Activated CD8-positive, alpha-beta memory T cell treated with anti-CD3 and anti-CD28 coated beads for 4 hours (primary cell): ENCODE measurements around the gene SAE1.
"Not testable (repeated sequence)": the region's sequence is repeated elsewhere in the genome, so short reads cannot be mapped to it uniquely, and the experiment has no call there.

Experiments used
- DNase-seq, 2 donors: peaks; one replicate each; pipeline ENCODE4 v3.0.0-alpha.2; 2020; ENCODE audit warnings: low read depth in 2 of 2

SAE1 gene

DNA sequence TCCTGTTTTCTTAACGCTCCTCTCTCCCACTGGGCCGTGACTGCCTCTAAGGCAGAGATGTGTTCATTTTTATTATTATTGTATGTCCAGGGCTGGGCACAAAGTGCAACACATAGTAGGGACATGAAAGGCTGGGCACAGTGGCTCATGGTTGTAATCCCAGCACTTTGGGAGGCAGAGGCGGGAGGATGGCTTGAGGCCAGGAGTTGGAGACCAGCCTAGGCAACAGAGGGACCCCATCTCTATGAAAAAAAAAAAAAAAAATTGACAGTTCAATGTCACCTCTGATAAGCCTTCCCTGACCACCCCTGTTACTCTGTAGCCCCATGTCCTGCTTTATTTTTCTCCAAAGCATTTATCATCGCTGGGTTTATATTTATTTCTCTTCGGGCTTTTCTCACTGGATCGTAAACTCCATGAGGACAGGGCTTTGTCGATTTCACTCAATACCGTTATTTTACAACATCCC lies 481 bp upstream of the SAE1 start:
- no peak for DNase-seq

DNA sequence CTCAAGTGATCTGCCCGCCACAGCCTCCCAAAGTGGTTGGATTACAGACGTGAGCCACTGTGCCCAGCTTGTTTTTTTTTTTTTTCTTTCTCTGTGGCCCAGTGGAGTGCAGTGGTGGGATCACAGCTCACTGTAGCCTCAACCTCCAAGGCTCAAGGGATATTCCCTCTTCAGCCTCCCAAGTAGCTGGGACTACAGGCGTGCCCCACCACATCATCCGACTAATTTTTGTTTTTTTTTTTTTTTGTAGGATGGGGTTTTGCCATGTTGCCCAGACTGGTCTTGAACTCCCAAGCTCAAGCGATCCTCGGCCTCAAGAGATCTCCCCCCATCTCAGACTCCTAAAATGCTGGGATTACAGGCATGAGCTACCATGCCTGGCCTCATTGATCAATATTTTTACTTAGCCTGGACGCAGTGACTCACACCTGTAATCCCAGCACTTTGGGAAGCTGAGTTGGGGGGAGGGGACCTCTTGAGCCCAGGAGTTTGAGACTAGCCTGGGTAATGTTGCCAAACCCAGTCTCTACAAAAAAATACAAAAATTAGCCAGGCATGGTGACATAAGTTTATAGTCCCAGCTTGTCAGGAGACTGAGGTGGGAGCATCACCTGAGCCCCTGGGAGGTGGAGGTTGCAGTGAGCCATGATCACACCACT lies 1.7 kb downstream of the SAE1 start:
- DNase-seq, result no peak

DNA sequence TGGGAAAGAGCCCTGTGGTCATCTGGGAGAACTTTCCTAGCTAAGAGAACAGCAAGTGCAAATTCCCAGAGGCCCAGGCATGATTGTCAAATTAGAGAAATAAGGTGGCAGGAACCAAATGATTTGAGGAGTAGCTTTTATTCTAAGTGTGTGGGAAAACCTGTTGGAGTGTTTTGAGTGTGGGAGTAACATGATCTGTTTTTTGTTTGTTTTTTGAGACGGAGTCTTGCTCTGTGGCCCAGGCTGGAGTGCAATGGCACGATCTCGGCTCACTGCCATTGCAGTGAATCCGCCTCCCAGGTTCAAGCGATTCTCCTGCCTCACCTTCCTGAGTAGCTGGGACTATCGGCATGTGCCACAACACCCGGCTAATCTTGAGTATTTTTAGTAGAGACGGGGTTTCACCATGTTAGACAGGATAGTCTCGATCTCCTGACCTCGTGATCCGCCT lies 2.4 kb downstream of the SAE1 start:
- DNase-seq, result no peak

DNA sequence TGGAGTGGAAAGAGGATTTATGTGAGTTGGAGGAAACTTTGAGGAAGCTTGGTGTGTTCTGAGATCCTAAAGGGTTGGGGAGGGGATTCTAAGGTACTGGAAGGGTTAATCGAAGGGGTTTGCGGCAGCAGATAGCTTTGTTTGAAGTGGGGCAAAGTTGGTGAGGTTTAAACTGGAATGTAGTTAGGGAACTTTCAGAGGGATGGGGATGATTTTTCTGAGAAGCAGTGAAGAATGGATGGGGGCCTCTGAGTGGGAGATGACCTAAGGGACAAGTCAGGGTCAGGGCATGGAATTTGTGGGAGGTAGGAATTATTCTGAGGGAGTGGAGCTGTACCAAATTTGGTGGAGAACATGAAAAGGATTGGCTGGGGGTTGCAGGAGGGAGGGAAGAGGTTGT lies 3.9 kb downstream of the SAE1 start:
- DNase-seq, result no peak

DNA sequence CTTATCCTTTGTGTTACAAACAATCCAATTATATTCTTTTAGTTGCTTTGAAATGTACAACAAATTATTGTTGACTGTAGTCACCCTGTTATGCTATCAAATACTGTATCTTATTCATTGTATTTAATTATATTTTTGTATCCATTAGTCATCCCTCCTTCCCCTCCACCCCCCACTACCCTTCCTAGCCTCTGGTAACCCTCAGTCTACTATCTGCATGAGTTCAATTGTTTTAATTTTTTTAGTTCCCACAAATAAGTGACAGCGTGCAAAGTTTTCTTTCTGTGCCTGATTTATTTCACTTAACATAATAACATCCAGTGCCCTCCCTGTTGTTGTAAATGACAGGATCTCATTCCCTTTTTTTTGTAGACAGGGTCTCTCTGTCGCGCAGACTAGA lies 4.5 kb downstream of the SAE1 start:
- DNase-seq, result no peak

DNA sequence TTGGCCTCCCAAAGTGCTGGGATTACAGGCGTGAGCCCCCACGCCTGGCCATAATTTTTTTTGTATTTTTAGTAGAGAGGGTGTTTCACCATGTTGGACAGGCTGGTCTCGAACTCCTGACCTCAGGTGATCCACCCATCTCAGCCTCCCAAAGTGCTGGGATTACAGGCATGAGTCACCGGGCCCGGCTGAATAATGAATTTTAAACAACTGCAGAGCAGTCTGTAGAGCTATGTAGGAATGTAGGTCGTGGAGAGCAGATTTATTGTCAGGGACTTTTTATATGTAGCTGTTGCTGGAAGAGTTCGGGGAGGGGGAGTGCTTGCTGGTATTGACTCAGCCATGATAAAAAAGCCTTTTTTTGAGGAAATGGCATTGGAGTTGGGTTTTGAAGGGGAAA lies 10.6 kb downstream of the SAE1 start:
- not testable (repeated sequence) for DNase-seq

DNA sequence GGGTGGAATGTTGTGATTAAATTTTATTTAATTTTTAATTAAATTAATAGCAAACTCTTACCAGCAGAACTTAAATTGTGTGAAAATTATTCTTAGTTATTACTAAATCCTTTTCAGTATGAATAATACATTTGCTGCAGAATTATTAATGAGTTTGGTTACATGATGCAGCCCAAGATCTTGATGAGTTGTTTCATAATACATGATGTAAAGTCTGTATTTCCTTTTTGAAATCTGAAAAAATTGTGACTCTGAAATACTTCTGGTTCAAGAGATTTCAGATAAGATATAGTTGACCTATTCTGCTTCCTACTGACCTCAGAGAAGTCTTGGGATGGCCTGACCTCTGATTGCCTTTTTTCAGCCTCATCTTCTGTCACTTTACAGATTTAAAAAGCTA lies 11.1 kb downstream of the SAE1 start:
- DNase-seq, result no peak

DNA sequence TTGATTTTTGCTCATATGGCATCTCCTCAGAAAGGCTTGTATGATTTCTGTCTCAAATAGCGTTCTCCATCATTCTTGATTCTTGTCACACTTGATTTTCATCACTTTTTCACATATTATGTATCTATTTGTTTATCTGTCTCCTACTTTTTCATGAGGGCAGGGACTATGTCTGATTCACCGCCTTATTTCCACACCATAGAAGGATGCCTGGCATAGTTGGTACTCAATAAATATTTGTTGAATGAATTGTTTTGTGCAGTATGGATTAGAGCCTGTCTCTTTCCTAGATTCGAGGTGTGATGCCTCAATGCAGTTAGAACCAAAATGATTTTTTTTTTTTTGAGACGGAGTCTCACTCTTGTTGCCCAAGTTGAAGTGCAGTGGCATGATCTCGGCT lies 12.1 kb downstream of the SAE1 start:
- DNase-seq, result no peak

DNA sequence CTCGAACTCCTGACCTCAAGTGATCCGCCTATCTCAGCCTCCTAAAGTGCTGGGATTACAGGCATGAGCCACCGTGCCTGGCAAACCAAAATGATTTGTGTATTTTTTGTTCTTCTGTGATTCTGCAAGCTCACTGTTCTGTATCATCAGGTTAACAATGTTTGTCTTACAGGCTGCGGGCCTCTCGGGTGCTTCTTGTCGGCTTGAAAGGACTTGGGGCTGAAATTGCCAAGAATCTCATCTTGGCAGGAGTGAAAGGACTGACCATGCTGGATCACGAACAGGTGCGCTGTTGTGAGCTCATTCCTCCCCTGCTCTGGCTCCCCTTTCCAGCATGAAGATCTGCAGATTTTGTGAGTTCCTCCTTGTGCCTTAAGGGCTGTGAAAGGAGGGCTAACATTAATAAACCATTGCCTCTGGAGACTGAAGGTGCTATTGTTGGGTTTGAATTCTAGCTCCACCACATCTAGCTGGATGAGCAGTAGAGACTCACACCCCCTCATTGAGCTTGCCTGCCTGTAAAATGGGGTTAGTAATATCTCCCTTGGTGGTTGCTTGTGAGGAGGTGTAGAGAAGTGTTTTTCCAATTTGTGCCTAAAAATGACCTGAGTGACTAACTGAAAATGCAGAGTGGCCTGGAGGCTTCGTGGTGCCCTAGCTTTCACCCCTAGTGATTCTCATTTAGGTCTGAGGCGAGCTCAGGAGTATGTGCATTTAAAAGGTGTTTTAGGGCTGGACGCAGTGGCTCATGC lies 12.9 kb downstream of the SAE1 start:
- DNase-seq, result no peak

DNA sequence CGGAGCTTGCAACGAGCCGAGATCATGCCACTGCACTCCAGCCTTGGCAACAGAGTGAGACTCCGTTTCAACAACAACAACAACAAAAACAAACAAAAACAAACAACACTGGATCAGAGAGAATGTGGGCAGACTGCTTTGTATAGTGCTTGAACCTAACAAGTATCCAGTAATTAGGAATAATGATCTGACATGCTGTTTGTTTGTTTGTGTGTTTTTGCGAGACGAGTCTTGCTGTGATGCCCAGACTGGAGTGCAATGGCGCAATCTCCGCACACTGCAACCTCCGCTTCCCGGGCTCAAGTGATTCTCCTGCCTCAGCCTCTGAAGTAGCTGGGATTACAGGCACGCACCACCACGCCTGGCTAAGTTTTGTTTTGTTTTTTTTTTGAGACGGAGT lies 14.0 kb downstream of the SAE1 start:
- DNase-seq, result no peak

DNA sequence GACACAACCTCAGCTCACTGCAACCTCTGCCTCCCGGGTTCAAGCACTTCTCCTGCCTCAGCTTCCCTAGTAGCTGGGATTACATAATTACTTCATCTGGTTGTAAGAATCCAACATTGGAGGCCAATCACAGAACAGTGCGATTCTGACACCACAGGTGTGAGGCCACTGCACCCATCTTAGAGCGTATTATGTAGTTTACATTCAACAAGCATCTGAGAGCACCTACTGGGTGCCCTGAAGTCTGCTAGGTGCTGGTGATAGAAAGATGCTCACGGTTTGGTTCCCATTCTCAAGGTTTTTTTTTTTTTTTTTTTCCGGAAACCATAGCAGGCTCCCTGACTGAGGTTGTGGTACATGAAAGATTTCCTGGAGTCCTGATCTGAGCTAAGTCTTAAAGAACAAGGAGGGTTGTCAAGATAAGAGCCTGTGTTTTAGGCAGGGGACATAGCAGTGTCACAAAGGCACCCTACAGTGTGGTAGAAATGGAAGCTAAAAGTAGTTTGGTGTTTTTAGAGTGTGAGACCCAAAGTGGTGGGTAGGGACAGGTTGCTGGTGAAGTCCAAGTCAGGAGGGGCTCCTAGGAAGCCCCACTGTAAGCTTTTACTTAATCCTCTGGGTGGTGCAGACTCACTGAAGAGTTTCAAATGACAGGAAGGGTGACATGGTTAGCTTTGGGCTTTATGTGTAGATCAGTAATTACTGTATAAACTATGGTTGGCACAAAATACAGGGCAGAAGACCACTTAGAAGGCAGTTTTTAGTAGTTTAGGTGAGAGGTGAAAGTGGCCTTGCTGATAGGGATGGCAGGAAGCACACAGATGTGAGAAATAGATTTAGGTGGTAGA lies 15.2 kb downstream of the SAE1 start:
- DNase-seq, result no peak

DNA sequence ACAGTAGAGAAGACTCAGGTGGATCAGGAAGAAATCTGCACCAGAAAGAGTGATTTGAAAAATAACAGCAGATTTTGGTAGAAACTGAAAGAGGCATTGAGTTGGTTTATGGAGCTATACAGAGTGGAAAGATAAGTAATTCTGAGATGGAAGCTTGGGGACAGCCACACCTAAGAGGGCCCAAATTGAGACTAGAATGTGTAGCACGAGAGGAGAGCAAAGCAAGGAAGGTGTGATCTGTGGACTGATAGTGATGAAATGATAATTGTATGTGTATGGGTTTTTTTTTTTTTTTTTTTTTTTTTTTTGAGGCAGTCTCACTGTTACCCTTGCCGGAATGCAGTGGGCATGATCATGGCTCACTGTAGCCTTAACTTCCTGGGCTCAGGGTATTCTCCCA lies 16.3 kb downstream of the SAE1 start:
- DNase-seq, result no peak

DNA sequence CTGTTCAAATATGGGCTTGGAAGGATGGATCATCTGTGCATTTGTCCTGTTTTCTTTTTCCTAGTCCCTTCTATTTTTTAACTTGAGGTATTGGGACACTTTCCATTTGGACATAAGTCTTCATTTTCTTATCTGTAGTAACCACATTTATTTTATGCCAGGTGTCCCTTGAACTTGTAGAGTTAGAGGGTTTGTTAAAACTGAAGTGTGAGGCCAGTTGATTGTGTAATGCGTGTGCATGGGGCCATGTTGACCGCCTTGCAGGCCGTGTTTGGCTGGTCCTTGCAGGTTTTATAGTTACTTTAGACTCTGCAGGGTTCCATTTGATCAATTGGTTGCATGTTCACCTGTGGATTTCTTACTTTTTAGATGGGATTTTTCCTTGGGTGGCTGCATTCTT lies 21.0 kb downstream of the SAE1 start:
- DNase-seq, result no peak

DNA sequence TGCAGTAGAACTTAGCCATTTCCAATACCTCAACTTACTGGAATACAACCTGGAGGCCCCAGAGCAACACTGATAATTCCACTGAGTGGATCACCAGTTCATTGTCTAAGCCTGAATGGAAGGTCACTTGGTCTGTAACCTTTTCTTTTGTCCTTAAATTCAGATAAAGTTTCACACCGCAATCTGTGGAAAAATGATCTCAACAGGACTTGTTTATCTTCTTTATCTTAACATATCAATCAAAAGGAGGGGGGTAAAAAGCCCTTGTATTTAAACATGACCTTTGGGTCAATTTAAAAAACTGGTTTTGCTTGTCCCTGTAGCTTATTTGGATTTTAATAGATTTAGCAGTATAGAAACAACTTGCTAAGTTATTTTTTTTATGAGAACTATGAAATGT lies 21.6 kb downstream of the SAE1 start:
- DNase-seq, result no peak

DNA sequence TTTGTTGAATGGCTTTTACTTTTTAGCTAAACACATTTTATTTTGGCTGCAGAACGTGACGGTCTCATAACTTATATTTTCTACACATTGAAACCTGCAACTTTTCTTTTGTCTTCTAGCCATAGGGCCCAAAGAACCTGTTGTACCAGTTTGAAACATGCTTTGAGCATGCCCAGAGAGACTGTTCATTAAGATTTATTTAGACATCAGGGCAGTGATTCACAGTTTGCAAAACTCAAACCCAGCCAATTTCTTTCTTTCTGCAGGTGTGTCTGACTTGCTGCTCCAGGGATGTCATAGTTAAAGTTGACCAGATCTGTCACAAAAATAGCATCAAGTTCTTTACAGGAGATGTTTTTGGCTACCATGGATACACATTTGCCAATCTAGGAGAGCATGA lies 22.0 kb downstream of the SAE1 start:
- no peak for DNase-seq

DNA sequence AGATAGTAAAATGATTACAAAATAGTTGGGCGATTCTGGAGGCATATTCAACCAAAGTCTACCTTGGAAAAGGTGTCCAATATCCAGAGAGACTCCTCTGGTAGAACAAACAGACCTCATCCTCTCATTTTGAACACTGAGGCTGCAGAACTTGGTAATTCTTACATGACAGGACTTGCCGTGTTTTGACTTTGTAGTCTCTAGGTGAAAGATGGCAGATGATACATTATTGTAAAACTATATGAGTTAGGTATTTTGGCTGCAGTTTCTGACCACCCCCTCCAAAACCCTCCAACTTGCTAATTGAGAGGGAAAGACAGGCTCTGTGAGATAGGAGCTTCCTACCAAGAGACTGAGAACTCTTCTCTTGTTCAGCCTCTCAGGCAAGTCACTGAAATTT lies 22.6 kb downstream of the SAE1 start:
- DNase-seq, result no peak

DNA sequence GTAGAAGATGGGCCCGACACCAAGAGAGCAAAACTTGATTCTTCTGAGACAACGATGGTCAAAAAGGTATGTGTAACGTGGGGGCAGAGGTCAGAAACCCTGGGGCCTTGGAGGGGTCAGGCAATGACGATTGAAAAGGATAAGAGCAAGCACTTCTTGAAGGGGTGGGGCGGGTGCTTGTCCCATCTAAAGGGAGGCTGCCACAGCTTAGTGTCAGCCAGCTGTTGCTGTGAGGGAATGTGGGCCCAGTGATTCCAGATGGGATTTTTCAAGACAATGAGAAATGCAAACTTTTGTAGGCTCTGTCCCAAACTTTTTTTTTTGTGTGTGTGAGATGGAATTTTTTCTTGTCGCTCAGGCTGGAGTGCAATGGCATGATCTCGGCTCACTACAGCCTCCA lies 24.5 kb downstream of the SAE1 start:
- DNase-seq, result no peak

DNA sequence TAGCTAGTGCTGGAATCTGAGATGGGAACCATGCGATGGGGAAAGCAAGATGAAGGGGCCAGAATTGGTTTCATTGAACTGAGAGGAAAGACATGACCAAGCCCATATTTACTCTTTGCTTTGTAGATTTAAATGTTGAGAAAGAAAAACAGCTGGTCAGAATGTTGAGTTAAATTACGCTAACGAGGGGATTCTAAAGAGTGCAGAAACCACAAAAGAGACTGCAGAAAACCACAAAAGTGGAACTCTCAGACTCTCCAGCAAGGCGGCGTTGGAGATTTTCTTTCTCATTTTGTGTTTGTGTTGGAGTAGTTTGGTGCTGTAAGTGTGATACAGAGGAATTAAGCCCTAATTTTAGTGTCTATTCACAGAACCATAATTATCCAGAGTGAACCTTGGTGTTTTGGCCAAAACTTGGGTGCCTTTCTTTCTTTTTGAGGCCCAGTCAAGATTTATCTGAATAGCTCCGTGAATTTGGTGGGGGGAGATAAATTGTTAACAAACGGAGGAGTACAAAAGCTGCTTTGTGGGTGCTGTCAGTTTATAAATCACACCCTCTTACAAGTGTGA lies 26.3 kb downstream of the SAE1 start:
- DNase-seq, result no peak

DNA sequence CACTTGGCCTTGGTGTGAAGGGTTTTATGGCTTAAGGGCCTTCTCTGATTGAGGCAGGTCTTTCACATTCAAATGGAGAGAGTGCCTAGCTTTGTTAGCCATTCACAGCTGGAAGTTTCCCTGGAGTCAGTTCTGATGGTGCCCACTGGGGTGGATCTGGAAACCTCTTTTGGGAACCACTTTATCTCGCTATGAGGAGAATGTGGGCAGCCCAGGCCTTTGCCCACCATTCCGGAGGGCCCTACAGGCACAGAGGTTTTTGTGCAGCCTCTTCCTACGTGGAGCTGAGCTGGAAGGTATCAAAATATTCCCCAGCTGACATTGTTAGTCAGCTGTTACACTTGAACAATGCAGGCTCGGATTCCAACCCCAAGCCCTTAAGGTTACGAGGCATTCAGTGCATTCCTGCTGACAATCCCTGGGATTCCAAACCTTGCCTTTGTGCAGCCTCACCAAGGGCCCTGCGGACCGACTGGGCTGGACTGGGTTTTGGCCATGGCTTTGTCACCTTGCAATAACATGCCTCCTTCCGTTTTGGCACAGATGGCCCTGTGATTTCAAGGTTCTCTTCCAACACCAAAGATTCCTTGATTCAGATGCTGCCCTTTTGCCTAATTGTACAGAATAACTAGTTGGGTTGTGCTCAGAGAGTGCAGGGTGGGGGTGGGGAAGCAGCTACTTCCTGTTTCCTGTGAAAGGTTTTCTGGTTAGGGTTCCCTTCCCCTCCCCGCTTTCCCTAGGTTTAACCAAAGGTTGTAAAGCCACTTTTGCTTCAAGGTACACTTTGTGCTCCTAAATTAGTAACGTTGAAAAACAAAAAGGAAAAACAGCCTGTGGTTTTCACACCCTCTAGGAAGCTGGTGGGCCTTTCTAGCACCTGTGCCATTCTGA lies 27.0 kb downstream of the SAE1 start:
- DNase-seq, result no peak

DNA sequence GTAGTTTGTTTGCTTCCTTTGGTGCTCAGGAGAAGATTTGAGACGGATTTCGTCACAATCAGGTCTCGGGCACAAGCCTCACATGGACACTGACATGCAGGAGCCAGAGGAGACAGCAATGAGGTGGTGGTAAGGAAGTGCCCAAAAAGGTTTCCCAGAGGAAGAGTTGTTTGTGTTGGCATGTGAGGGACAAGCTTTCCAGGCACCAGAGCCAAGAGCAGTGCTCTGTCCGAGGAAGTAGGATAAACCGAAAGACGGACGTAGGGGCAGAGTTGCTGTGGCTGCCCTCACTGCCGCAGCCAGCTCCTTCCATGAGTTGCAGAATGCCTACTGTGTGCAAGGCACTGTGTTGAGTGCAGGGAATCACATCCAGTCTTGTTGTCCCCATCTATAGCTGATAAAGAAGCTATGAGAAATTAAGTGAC lies 27.7 kb downstream of the SAE1 start:
- DNase-seq, result no peak

DNA sequence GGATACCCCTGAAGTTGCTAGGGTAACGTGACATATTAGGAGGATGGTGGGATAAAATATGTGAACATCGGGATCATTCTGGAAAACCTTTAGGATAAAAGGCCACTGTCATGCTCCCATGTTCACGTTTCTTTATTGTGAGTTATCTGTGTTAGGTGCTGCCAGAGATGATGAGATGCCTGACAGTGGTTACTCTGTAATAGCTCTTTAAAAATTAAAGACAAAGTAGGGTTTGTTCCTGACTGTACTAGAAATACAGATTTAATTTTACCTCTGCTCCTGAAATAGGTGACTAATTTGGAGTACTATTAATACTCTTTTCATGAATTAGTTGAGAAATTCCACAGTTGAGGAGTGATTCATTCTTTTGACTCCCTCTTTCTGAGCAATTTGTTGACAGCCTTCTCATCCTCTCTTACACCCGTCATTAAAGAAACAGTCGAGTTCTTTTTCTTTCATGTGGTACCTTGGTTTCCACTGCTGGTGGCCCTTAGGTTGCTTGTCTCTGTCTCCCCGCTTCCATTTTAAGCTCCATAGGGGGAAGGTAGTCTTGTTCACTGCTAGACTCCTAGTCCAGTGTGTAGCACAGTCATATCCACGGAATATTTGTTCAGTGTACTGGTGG lies 28.4 kb downstream of the SAE1 start:
- peak in 1 of 2 donors; percentile 17 for DNase-seq
